Caco-2 (cell line): Measurements from ENCODE around the gene WFDC12. TPM values are rescaled to one million over a fixed set of nuclear protein-coding genes. Genes with fewer than 3 reads are reported as not detected.
"Not testable (repeated sequence)": the region's sequence is repeated elsewhere in the genome, so short reads cannot be mapped to it uniquely, and the experiment has no call there.

Experiments used
- BruUV-seq: library from RNA; stranded (reverse); fragments of 400-500 nt; replicated peaks from 2 replicates; lab custom pipeline; 2021; lab: Mats Ljungman, UMichigan
- CTCF ChIA-PET: fragments of 300-600 bp; sonication (Branson Sonifier 250); formaldehyde crosslinking; loops from one replicate; lab custom pipeline; 2022; ENCODE audit warnings: antibody characterized with exemption; lab: Charles Lee
- POLR2A ChIA-PET: fragments of 300-600 bp; sonication (Branson Sonifier 250); formaldehyde crosslinking; loops from one replicate; lab custom pipeline; 2022; ENCODE audit warnings: antibody characterized with exemption; lab: Charles Lee
- DNase-seq, 2 experiments: peaks; one replicate each; pipeline versions ENCODE4 v3.0.0 to v3.0.0-alpha.2; 2020 to 2022
- H3K27me3 ChIP-seq: replicated peaks from 2 replicates; pipeline ENCODE4 v1.6.0; 2011; ENCODE audit warnings: low read length; ENCODE audit not compliant: control insufficient read depth, insufficient read depth
- H3K36me3 ChIP-seq: 2 replicates; pipeline ENCODE4 v1.5.1; 2011; ENCODE audit warnings: low read length; ENCODE audit not compliant: control insufficient read depth, insufficient read depth
- H3K4me1 ChIP-seq: fragments of 250-450 bp; sonication (Bioruptor Pico); 2 replicates; pipeline ENCODE4 v1.5.1; 2020; ENCODE audit warnings: mild to moderate bottlenecking
- H3K4me3 ChIP-seq: 2 replicates; pipeline ENCODE4 v1.5.1; 2011; ENCODE audit warnings: low read depth, mild to moderate bottlenecking, control low read depth, low read length
- H3K9me3 ChIP-seq: fragments of 250-450 bp; sonication (Bioruptor Pico); 2 replicates; pipeline ENCODE4 v1.5.1; 2020; ENCODE audit warnings: mild to moderate bottlenecking, moderate library complexity
- H3K27ac Mint-ChIP-seq: one replicate; pipeline ENCODE4 v1.8.0; 2022; ENCODE audit warnings: mixed read lengths; ENCODE audit not compliant: unreplicated experiment
- H3K27me3 Mint-ChIP-seq: one replicate; pipeline ENCODE4 v1.8.0; 2022; ENCODE audit warnings: mixed read lengths; ENCODE audit not compliant: insufficient read depth, unreplicated experiment
- H3K36me3 Mint-ChIP-seq: one replicate; pipeline ENCODE4 v1.8.0; 2022; ENCODE audit warnings: mild to moderate bottlenecking, mixed read lengths; ENCODE audit not compliant: insufficient read depth, unreplicated experiment
- H3K4me1 Mint-ChIP-seq: one replicate; pipeline ENCODE4 v1.8.0; 2022; ENCODE audit warnings: low read depth, mixed read lengths; ENCODE audit not compliant: unreplicated experiment
- H3K4me3 Mint-ChIP-seq: one replicate; pipeline ENCODE4 v1.8.0; 2022; ENCODE audit warnings: mild to moderate bottlenecking, moderate library complexity, mixed read lengths; ENCODE audit not compliant: unreplicated experiment
- H3K9me3 Mint-ChIP-seq: one replicate; pipeline ENCODE4 v1.8.0; 2022; ENCODE audit warnings: mixed read lengths; ENCODE audit not compliant: unreplicated experiment
- CTCF ChIP-seq, 2 experiments: fragments of 200-600 bp in 1 of 2; IDR thresholded peaks; 1 replicate in 1 of 2; 2 replicates in 1 of 2; pipeline versions ENCODE4 v1.5.1 to v1.8.0; 2011 to 2022; ENCODE audit warnings: antibody characterized with exemption in 1 of 2, control low read depth in 1 of 2, inconsistent platforms in 1 of 2, low read depth in 1 of 2, low read length in 1 of 2, mild to moderate bottlenecking in 1 of 2, moderate library complexity in 1 of 2; ENCODE audit not compliant: insufficient read depth in 1 of 2, severe bottlenecking in 1 of 2, unreplicated experiment in 1 of 2
- intact Hi-C: fragments of 100-400 bp; cut with micrococcal nuclease; formaldehyde crosslinking; loops from one replicate; pipeline ENCODE4 v1.10.0; 2022; ENCODE audit not compliant: unreplicated experiment
- total RNA-seq: library from RNA; stranded (reverse); gene quantifications from 2 replicates; pipeline ENCODE4 v1.2.3, GENCODE V29; 2022

The WFDC12 gene
- total RNA-seq, 1 experiment from 2014 or later = not detected

GRCh38 chr20:45152405-45152804 lies 28.1 kb upstream of the WFDC12 start:
- intact Hi-C loops = no loop called here
- Mint-ChIP-seq H3K27me3 (peaks cover 23% of the 10 kb centered on the region), H3K36me3 (no peaks in the 10 kb centered on the region), H3K4me3 (no peak overlapping the region), H3K9me3 (no peaks in the 10 kb centered on the region), H3K4me1 (no peaks in the 10 kb centered on the region), H3K27ac (no peak overlapping the region)
- H3K4me3 ChIP-seq = no peak overlapping the region
- H3K9me3 ChIP-seq = no peaks in the 10 kb centered on the region; the same call in 1 of the 2 replicates
- no peak for DNase-seq
- H3K36me3 ChIP-seq = no peaks in the 10 kb centered on the region
- BruUV-seq = no TSS peak
- H3K4me1 ChIP-seq = no peaks in the 10 kb centered on the region
- ChIA-PET POLR2A (no interaction called here), CTCF (no interaction called here)
- TF ChIP-seq CTCF (IDR thresholded peaks at IDR 0.05; ENCODE audit: insufficient read depth in 1 of 2, low read depth in 1 of 2, low read length in 1 of 2, severe bottlenecking in 1 of 2, unreplicated experiment in 1 of 2) = no peak
- H3K27me3 ChIP-seq = no peaks in the 10 kb centered on the region; the same call in none of the 2 replicates

- no peaks in the 10 kb centered on the region for H3K9me3 Mint-ChIP-seq
Measured at GRCh38 chr20:45149062-45149461, 24.8 kb upstream of the WFDC12 start.

GRCh38 chr20:45140836-45141235 lies 16.6 kb upstream of the WFDC12 start:
- DNase-seq = no peak
- Histone ChIP-seq H3K4me3 (no peak overlapping the region), H3K9me3 (peaks cover 2% of the 10 kb centered on the region; the same call in 1 of the 2 replicates), H3K27me3 (peaks cover 6% of the 10 kb centered on the region), H3K36me3 (no peaks in the 10 kb centered on the region), H3K4me1 (peaks cover 7% of the 10 kb centered on the region)
- Mint-ChIP-seq H3K4me3 (no peak overlapping the region), H3K27ac (no peak overlapping the region), H3K9me3 (no peaks in the 10 kb centered on the region), H3K4me1 (no peaks in the 10 kb centered on the region), H3K36me3 (no peaks in the 10 kb centered on the region), H3K27me3 (peaks cover 12% of the 10 kb centered on the region)
- POLR2A ChIA-PET = no interaction called here
- no TSS peak for BruUV-seq
- intact Hi-C loops = no loop called here
- TF ChIP-seq CTCF (IDR thresholded peaks at IDR 0.05; ENCODE audit: insufficient read depth in 1 of 2, low read depth in 1 of 2, low read length in 1 of 2, severe bottlenecking in 1 of 2, unreplicated experiment in 1 of 2) = no peak
- CTCF ChIA-PET = interaction anchor here (2.8 kb wide), 1 partner anchor 150 kb away, joined by 19 read pairs; no protein-coding TSS in a partner anchor

More at GRCh38 chr20:45149062-45149461, 24.8 kb upstream of the WFDC12 start:
- DNase-seq = no peak
- no peak overlapping the region for H3K27ac Mint-ChIP-seq
- H3K9me3 ChIP-seq = no peaks in the 10 kb centered on the region; the same call in 1 of the 2 replicates
- ChIA-PET CTCF (interaction anchor here (0.9 kb wide), 1 partner anchor 80 kb away, joined by 3 read pairs; no protein-coding TSS in a partner anchor), POLR2A (no interaction called here)
- no TSS peak for BruUV-seq
- H3K4me1 Mint-ChIP-seq = no peaks in the 10 kb centered on the region
- no peaks in the 10 kb centered on the region for H3K36me3 Mint-ChIP-seq
- H3K4me1 ChIP-seq = no peaks in the 10 kb centered on the region
- TF ChIP-seq CTCF (IDR thresholded peaks at IDR 0.05; ENCODE audit: insufficient read depth in 1 of 2, low read depth in 1 of 2, low read length in 1 of 2, severe bottlenecking in 1 of 2, unreplicated experiment in 1 of 2) = no peak
- intact Hi-C loops = no loop called here
- peaks cover 3% of the 10 kb centered on the region for H3K27me3 ChIP-seq
- H3K4me3 ChIP-seq = no peak overlapping the region
- H3K36me3 ChIP-seq = no peaks in the 10 kb centered on the region
- peaks cover 27% of the 10 kb centered on the region for H3K27me3 Mint-ChIP-seq
- H3K4me3 Mint-ChIP-seq = no peak overlapping the region

GRCh38 chr20:45139733-45140375 lies 15.6 kb upstream of the WFDC12 start:
- DNase-seq, H3K9me3 ChIP-seq, H3K4me1 ChIP-seq, H3K9me3 Mint-ChIP-seq, H3K4me3 ChIP-seq, H3K4me3 Mint-ChIP-seq, H3K36me3 Mint-ChIP-seq, H3K4me1 Mint-ChIP-seq, POLR2A ChIA-PET, H3K36me3 ChIP-seq, H3K27me3 ChIP-seq, H3K27me3 Mint-ChIP-seq, BruUV-seq, H3K27ac Mint-ChIP-seq: not testable (repeated sequence)
- intact Hi-C loops = loop anchor here (1.0 kb wide), 1 partner anchor 151 kb away; no protein-coding TSS in a partner anchor
- CTCF ChIA-PET = interaction anchor here (0.5 to 2.8 kb wide), 8 partner anchors 10 to 351 kb away, joined by 3 to 20 read pairs (median 6); no protein-coding TSS in a partner anchor
